Skeletal muscle cell (primary cell): ENCODE data around the gene SVBP.

Source experiments
- DNase-seq: peaks from one replicate; pipeline ENCODE4 v3.0.0-alpha.2; 2010; ENCODE audit warnings: low read depth
- H3K4me3 ChIP-seq: 2 replicates; pipeline ENCODE4 v1.5.1; 2011; ENCODE audit warnings: low read depth, mild to moderate bottlenecking, control low read depth, low read length, moderate library complexity

Gene SVBP

DNA sequence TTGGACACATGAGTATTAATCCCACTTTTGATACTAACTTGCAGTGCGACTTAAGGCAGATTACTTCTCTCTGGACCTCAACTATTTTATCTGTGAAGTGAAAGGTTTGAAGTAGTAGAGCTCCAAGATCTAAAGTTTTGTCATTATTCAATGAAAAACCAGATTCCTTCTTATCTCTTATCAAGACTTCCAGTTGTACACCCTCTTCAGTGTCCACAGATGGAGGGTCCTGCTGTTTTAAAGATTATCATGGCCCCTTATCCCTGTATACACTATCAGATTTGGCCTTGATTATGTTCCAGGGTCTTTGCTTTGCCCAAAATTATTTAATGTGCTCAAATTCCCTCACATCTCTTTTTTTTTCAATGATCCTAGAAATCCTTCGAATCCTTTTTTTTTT is 49.0 kb downstream of the SVBP start:
- DNase-seq = no peak
- H3K4me3 ChIP-seq = peak overlapping the region; percentile 99

DNA sequence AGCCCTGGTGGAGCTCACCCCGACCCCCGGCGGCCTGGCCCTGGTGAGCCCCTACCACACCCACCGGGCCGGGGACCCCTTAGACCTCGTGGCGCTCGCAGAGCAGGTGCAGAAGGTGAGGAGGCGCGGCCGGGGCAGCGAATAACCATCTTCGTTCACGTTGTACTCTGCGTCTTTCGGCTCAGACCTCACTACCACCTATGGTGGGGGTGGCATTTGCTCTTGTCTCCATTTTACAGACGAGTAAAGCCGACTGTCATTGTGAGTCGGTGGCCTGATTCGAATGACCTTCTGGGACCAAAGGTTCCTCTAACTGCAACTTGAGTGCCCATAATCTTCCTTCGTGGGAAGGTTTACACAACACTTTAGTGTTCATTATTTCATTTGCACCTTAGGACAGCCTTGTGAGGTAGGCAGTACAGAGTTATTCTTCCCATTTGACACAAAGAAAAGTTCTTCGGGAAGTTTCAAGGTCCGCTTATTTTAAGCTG is 49.6 kb downstream of the SVBP start:
- H3K4me3 ChIP-seq = peak overlapping the region; percentile 99
- DNase-seq = no peak

DNA sequence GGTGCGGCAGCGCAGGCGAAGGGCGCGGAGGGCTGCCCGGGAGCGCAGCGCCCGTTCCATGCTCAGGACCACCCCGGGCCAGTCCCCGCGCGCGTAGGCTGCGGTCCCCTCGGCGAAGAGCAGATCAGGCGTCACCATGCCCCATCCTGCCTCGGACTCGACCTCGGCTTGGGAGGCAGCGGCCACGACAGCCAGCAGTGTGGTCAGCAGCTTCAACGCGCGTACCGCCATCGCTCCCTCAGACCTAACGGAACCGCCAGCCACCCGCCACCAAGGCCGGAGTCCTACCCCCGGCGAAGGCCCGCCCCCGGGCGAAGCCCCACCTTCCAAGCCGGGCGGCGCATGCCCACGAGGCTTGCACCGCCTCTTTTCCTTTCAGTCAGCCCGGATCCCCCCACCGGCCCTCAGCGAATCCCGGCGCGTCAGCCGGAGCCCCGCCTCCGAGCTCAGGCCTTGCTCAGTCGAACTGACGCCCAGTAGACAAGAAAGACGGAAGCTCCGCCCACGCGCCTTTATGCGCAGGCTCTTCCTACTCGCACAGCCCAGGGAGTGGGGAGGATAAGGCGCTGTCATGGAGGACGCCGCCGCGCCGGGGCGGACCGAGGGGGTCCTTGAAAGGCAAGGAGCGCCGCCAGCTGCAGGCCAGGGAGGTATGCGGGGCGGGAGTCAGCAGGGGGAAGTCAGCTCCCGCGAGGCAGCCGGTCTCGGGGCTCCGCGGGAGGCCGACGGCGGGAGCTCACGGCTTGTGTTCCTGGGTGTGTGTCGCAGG is 50.3 kb downstream of the SVBP start, which contains the start of the genes C1orf50 and P3H1:
C1orf50 (plus strand) TSS at position 509 of the 769 bp plus-strand sequence; CDS start at position 572, 63 bp downstream.
P3H1 (minus strand) TSS at position 288 of the 769 bp plus-strand sequence; CDS start at position 231, 57 bp downstream.
- H3K4me3 ChIP-seq = peak within 1 kb of the TSS; percentile 99
- DNase-seq = peak; percentile 95

DNA sequence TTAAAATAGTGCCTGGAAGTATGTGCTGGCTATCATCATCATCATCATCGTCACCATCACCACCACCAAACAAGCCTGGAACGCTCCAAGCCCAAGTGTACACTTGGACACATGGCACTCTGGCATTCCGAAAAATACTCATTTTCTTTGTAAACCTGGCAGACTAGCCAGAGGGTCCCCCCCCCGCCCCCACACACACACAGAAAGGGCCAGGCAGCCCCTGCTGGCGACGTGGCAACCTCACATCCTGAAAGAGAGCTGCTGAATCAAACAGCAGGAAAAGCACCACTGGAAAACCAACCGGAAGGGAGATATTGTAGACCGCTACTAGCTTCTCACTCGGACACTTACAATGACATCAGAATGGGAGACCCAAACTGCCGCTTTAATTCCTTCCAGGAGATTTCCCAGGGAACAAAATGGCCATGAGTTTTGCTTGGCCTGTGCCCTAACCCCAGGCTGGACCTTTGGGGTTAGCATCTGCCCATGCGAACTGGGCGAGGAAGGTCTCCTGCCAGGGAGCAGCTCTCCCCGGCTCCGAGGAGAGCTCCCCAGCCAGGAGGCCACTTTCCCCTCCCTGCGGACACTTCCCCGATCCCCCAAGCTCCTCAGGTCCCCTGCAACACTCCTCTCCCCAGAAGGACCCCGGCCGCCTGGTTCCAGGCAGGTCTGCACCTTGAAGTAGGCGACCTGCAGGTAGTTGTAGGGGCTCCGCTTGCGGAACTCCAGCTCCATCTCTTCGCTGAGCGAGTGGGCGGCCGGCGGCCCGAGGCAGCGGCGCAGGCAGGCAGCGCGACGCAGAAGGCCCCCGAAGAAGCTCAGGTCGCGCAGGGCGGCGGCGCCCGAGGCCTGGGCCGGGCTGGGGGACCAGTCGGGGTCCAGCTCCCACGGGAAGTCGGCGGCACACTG is 51.1 kb downstream of the SVBP start:
- peak overlapping the region; percentile 99 for H3K4me3 ChIP-seq
- DNase-seq = peak; percentile 55

DNA sequence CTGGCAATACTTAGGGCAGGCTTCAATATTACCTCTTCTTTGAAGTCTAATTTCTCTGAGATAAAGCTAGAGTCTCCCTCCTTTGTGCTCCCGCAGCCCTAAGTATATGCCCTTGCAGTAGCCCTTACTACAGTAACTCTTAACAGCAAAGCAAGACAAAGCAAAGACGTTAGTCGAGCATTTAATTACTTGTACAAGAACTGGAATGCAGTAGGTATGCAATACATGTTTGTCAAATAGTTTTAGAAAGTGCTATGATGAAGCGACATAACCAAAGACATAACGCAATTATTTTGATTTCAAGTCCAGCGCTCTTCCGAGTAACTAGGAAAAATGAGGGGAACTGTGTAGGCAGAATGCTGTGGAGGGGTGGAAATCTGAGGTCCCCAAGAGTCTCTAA is 51.9 kb downstream of the SVBP start:
- peak overlapping the region; percentile 99 for H3K4me3 ChIP-seq
- DNase-seq = no peak

DNA sequence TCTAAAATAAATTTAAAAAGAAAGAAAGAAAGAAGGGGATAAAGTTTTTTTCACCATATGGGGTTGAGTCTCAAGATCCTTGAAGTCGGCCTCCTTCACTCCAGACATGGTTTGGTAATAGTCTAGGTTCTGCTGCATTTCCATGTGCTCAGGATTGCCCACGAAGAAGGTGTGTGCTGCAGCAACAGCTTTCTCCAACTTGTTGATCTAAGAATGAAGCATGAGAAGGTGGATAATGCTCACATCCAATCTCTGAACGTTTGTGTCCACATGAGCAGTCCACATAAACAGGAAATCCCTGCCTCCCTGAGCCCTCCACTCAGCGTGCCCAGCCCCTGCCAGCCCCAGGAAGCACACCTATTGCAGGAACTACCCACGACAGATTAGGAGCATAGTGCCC is 54.9 kb downstream of the SVBP start:
- H3K4me3 ChIP-seq = no peak overlapping the region
- no peak for DNase-seq

DNA sequence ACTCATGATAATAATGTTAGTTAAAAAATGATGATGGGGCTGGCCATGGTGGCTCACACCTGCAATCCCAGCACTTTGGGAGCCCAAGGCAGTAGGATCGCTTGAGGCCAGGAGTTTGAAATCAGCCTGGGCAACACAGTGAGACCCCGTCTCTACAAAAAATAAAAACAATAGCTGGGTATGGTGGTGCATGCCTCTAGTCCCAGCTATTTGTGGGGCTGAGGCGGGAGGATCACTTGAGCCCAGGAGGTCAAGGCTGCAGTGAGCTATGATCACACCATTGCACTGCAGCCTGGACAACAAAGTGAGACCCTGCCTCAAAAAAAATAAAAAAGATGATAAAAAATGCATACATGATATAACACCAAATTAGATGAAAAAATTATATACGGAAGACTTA is 55.6 kb downstream of the SVBP start:
- no peak overlapping the region for H3K4me3 ChIP-seq
- DNase-seq = no peak

DNA sequence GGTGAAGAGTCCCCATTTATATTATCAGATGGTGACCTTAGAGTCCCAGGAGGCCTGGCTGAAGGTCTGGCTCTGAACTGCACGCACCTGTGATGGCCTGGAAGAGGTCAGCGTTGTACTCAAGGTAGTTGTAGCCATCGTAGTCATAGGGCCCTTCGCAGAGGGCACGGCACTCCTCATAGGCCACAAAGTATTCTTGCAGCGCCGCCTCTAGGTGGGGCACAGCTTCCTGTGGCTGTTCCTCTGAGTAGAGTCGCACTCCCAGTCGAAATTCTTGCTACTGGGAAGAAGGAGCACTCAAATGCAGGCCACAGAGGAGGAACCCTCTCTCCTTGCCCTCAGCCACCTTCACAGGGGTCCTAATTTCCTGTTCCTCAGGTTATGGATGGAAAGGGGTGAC is 58.1 kb downstream of the SVBP start:
- no peak overlapping the region for H3K4me3 ChIP-seq
- no peak for DNase-seq

DNA sequence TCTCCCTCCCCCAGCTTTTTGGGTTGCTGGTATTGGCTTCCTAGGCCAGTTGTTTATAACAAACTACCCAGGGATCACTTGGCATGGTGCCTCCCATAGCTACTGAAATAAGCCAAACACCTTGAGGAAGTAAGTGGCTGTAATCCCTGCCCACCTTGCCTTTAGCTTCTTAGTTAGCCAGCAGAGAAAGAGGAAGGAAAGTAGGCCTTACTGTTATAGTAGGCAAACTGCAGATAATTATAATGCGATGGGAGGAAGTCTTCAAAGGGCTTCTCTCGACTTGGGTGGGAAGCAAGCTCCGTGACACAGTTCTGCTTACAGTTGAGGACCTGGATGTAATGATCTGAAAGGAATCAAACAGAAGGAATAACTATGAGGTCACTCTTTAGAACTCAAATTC is 58.6 kb downstream of the SVBP start:
- DNase-seq = no peak
- no peak overlapping the region for H3K4me3 ChIP-seq

DNA sequence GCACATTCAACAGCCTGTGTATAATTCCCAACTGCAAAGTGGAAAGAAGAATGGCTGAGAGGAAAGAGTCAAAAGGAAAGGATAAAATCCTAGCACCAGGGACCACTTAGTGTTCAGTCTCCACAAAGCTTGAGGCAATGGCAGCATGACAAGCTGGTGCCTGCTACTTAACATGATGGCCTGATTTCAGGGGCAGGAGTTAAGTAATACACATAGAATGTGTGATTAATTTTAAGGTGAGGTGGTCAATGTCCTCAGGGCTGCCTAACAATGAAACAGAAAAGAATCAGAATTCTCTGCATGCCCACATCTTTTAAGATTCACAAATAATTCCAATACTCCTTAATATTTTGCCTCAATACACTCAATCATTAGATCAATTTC is 59.3 kb downstream of the SVBP start:
- no peak overlapping the region for H3K4me3 ChIP-seq
- no peak for DNase-seq
